RWPE2 (cell line): ENCODE measurements around the gene LAPTM5.

Source experiments
- ATAC-seq: fragments of 200-7000 bp; cut with Tn5 transposase; 3 replicates; pipeline ENCODE4 v1.9.1; 2021; ENCODE audit warnings: low read depth
- DNase-seq: peaks from one replicate; pipeline ENCODE4 v3.0.0-alpha.2; 2020; ENCODE audit warnings: low spot score
- H3K27ac ChIP-seq: fragments of 450-650 bp; 2 replicates; pipeline ENCODE4 v1.5.1; 2017; ENCODE audit warnings: mild to moderate bottlenecking; ENCODE audit not compliant: poor library complexity, severe bottlenecking
- H3K27me3 ChIP-seq: fragments of 250-450 bp; sonication (Bioruptor Pico); 2 replicates; pipeline ENCODE4 v1.5.1; 2021; ENCODE audit warnings: mild to moderate bottlenecking, moderate library complexity; ENCODE audit not compliant: insufficient read depth, poor library complexity, severe bottlenecking
- H3K36me3 ChIP-seq: fragments of 250-450 bp; sonication (Bioruptor Pico); 2 replicates; pipeline ENCODE4 v1.5.1; 2020; ENCODE audit warnings: low read depth, mild to moderate bottlenecking, moderate library complexity
- H3K4me1 ChIP-seq: fragments of 250-450 bp; sonication (Bioruptor Pico); 2 replicates; pipeline ENCODE4 v1.5.1; 2021; ENCODE audit warnings: mild to moderate bottlenecking, moderate library complexity; ENCODE audit not compliant: insufficient read depth, poor library complexity, severe bottlenecking
- H3K4me3 ChIP-seq: fragments of 250-450 bp; sonication (Bioruptor Pico); 2 replicates; pipeline ENCODE4 v1.5.1; 2021; ENCODE audit warnings: mild to moderate bottlenecking, moderate library complexity; ENCODE audit not compliant: severe bottlenecking
- H3K9me3 ChIP-seq: fragments of 250-450 bp; sonication (Bioruptor Pico); 2 replicates; pipeline ENCODE4 v1.5.1; 2021; ENCODE audit warnings: mild to moderate bottlenecking, moderate library complexity; ENCODE audit not compliant: severe bottlenecking
- CTCF ChIP-seq: fragments of 450-650 bp; IDR thresholded peaks from one replicate; pipeline ENCODE4 v1.5.1; 2017; ENCODE audit warnings: mild to moderate bottlenecking, moderate library complexity; ENCODE audit not compliant: poor library complexity, severe bottlenecking

LAPTM5 gene

GRCh38 chr1:30746212-30747032 is 11.2 kb downstream of the LAPTM5 start:
- DNase-seq (no peak), ATAC-seq (no peak)
- no peak for TF ChIP-seq CTCF
- Histone ChIP-seq H3K27ac (no peak overlapping the region), H3K4me3 (no peak overlapping the region), H3K36me3 (no peaks in the 10 kb centered on the region), H3K27me3 (no peaks in the 10 kb centered on the region), H3K4me1 (peaks cover 20% of the 10 kb centered on the region), H3K9me3 (no peaks in the 10 kb centered on the region)

GRCh38 chr1:30745834-30746208 is 11.8 kb downstream of the LAPTM5 start:
- Histone ChIP-seq H3K36me3 (no peaks in the 10 kb centered on the region), H3K4me1 (peaks cover 26% of the 10 kb centered on the region), H3K4me3 (no peak overlapping the region), H3K27ac (no peak overlapping the region), H3K9me3 (no peaks in the 10 kb centered on the region), H3K27me3 (no peaks in the 10 kb centered on the region)
- no peak for DNase-seq
- no peak for ATAC-seq
- no peak for TF ChIP-seq CTCF

- no peaks in the 10 kb centered on the region for H3K36me3 ChIP-seq
- DNase-seq (no peak), ATAC-seq (no peak)
- no peak for TF ChIP-seq CTCF
- H3K9me3 ChIP-seq: no peaks in the 10 kb centered on the region
- peaks cover 30% of the 10 kb centered on the region for H3K4me1 ChIP-seq
- no peaks in the 10 kb centered on the region for H3K27me3 ChIP-seq
- H3K4me3 ChIP-seq: no peak overlapping the region
- no peak overlapping the region for H3K27ac ChIP-seq
Measured at GRCh38 chr1:30745156-30745833, 12.3 kb downstream of the LAPTM5 start.

- Histone ChIP-seq H3K27me3 (no peaks in the 10 kb centered on the region), H3K27ac (no peak overlapping the region), H3K4me3 (no peak overlapping the region), H3K9me3 (no peaks in the 10 kb centered on the region), H3K4me1 (peaks cover 30% of the 10 kb centered on the region), H3K36me3 (no peaks in the 10 kb centered on the region)
- no peak for TF ChIP-seq CTCF
- DNase-seq (no peak), ATAC-seq (no peak)
Measured at GRCh38 chr1:30744060-30744756, 13.4 kb downstream of the LAPTM5 start.
